GM18858 (cell line): ENCODE measurements around the gene NACA2.
"Not testable (repeated sequence)": the region's sequence is repeated elsewhere in the genome, so short reads cannot be mapped to it uniquely, and the experiment has no call there.

Experiments used
- ATAC-seq: cut with Tn5 transposase; IDR thresholded peaks from one replicate; pipeline ENCODE4 v1.9.1; 2021; ENCODE audit not compliant: unreplicated experiment

NACA2 gene

GRCh38 chr17:61600621-61601020 lies 9.6 kb upstream of the NACA2 start:
- no peak for ATAC-seq

GRCh38 chr17:61599608-61600007 lies 8.6 kb upstream of the NACA2 start:
- no peak for ATAC-seq

DNA sequence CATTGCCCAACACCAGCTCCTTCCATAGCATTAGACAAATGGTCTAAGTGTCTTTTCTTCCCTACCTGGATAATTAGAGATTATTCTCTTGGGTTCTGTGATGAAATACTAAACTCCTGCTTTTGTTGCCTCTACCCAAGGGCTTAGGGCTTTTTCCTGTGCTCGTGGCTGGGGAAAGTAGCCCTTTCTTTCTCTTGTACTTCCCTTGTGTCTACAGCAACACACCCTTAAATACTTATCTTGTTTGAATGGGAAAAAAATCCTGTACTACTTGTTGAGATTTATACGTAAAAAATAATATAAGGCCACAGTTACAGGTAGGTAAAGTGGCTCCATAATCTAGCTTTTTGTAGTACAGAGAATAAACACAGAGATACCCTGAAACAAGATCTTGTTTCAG lies 7.0 kb upstream of the NACA2 start:
- no peak for ATAC-seq

GRCh38 chr17:61597607-61598006 lies 6.6 kb upstream of the NACA2 start:
- no peak for ATAC-seq

DNA sequence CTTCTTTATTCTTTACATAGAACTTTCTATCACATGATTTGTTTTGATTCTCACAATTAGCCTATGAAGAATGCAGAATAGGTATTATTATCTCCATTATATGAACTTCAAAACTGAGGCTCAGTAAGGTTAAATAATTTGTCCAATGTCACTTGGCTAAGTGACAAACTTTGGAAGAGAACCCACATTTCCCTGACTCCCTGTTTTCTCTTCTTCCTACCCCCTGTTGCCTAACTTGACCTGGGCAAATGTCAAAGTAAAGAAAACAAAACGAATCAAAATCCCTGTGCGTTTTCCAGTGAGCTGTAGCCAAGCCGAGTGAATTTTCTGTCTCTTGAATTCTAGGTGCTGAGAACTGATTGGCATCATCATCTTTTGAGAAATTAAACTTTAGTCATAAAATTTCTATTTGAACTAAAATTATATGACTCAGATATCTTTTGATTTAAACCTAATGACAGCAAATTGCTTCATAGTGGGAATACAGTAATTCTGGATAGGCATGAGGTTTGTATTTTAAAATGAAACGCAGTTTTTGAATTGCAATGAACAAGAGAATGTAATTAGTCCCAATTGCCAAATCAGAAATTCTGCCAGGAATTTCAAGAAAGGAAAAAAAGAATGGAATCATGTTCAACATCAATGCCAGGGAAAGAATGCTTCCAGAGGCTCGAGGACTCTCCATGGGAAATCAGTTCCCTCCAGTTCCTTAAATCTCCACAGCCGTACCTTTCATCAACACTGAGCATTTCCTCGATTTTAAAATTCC lies 4.6 kb upstream of the NACA2 start:
- no peak for ATAC-seq

- no peak for ATAC-seq
Measured at GRCh38 chr17:61594294-61594825, 3.3 kb upstream of the NACA2 start.

- ATAC-seq = no peak
Measured at GRCh38 chr17:61593426-61593825, 2.4 kb upstream of the NACA2 start.

DNA sequence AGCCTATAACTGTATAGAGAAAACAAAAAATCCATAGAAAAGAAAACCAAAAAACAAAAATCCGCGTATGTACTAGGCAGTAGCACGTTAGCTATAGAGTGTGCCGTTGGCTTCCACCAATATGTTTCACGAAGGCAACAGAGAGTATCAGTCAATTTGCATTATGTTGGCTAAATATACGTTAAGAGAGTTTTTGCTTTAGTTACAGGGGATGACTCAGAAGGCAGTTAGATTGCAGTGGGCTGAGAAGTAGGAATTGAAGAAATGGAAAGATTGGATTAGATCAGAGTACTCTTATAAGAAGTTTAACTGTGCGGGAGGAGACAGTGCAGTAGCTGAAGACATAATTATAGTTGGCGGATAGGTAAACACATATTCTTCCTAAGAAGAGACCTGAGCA lies 911 bp upstream of the NACA2 start:
- ATAC-seq = no peak

GRCh38 chr17:61589990-61590389 lies 1.0 kb downstream of the NACA2 start:
- no peak for ATAC-seq

- ATAC-seq = no peak
Measured at GRCh38 chr17:61587807-61588660, 3.0 kb downstream of the NACA2 start.

- ATAC-seq = no peak
Measured at GRCh38 chr17:61587242-61587641, 3.8 kb downstream of the NACA2 start.

DNA sequence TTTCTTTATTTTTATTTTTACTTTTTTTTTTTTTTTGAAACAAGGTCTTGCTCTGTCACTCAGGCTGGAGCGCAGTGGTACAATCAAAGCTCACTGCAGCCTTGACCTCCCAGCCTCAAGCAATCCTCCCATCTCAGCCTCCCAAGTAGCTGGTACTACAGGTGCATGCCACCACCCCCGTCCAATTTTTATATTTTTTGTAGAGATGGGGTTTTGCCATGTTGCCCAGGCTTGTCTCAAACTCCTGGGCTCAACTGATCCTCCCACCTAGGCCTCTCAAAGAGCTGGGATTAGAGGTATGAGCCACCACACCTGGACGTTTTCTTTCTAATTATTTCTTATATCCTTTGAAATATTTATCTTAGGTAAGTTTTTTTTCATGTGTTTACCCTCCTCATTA lies 4.4 kb downstream of the NACA2 start:
- ATAC-seq = not testable (repeated sequence)

DNA sequence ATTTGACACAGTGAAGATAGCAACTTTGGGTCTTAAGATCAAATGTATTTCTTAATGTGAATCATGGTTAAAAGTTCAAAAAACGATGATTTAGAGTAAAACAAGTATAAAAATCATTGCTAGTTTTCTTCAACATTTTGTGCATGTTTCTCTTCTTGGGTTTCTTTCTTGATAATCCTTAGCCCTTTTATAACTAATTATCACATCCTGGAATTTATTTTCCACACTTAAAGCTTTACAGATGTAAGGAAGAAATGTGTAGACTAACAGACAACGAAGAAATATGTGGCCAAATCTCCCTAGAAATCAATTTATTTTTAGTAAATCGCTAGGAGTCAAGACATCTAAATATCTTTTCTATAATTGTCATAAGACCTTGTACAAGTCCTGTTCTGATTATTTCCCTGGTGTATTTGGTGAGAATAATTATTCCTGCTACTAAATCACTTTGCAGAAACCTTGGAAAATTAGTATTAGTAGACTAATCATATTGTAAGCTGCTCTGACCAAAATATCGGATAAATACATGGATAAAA lies 4.9 kb downstream of the NACA2 start:
- no peak for ATAC-seq

DNA sequence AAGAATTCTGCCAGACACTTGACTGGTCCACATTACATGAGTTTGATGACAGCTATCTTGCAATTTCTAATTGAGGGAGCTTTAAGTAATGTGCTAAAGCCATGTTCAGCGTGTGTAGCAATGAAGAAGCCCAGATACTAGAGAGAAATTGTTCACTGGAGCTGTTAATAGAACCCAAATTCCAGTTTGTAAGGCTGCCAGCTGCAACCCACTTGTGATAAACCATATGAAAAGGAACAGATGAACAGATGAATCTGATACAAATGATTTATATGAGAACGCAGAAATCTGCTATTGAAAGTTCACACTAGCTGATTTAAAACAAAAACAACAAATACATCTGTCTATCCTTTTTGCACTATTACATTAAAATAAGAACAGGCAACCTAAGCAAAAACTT lies 6.2 kb downstream of the NACA2 start:
- ATAC-seq = no peak

DNA sequence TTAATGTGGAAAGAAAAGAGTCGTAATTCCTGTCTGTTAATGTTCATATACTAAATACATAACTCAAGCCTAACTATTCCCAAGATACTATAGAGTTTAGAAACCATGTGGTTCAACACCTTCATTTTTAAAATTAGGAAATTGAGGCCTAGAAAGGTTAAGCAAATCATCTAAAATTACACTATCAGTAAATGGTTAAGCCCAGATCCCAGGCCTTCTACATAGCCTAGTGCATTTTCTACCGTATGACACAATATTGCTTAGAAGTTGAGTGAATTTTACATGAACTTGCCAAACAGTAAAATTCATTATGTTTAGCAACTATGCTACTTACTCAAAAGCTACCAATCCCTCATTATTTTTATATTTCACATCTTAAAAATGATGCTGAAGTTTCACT lies 6.8 kb downstream of the NACA2 start:
- no peak for ATAC-seq

- ATAC-seq = no peak
Measured at GRCh38 chr17:61583660-61584264, 7.3 kb downstream of the NACA2 start.

DNA sequence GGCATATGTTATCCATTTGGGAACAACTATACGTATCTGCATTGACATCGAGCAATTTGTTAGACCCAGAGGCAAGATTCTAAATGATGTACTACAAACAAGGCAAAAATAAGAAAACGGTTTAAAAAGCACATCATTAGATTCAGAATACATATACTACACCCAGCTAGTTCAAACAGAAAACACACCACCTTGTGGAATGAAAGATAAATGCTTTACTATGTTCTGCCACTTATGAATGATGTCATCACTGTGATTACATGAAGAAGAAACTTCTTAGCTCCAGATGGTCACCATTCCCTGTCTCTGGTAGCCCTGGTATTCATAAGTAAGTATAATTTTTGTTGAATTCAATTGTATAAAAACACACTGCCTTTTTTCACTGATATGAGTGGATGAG lies 7.8 kb downstream of the NACA2 start:
- ATAC-seq = peak; percentile 58

- ATAC-seq = no peak
Measured at GRCh38 chr17:61582593-61582992, 8.4 kb downstream of the NACA2 start.

DNA sequence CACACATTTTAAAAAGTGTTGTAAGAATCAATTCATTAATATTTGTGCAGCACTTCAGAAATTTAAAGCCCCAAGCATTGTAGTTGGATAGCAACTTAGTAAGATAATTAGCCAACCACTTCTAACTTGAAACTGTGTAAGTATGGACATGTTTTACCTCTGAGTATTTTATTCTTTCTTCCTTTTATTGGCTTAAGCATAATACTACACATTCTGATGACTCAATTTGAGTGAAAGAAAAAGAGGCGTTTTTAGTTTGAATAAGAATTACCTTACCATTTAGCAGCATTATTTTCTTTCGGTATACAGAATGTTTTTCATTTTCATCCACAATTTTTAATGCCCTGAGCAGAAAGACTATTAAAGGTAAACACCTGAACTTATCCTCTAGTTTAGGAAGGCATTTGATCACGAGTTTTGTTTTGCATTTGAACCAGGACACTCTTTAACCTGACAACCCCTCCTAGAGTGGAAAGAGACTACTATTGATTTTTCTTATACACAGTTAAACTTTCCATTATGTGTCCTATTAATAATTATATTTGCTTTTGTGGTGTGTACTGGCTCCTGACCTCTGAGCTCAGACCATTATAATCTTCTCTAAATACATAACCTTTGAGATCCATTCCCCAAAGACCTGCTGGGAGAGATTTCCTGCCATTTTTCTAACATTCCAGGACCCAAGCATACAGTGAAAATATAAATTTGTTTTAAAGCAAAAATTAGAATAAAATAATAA lies 9.2 kb downstream of the NACA2 start:
- no peak for ATAC-seq

DNA sequence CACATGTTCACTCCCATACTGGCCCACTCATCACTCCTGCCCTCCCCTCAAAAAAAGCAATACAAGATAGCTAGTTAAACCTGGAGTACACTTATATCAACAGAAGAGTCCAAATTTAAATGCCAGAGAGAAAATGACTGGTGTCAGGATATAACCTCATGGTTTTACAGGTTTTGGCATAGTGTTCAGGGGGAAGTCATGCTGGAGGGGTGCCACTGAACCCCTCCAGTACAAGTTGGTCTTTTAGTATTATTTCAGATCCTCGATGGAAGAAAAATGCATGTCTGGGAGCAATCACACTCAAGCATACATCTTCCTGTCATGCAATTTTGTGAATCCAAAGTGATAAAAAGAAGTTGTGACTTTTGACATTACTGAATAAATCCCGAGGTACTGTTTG lies 10.5 kb downstream of the NACA2 start:
- no peak for ATAC-seq

GRCh38 chr17:61579961-61580360 lies 11.1 kb downstream of the NACA2 start:
- no peak for ATAC-seq
